Trophoblast cell (in vitro differentiated cells and primary cell): ENCODE data around the gene GASK1A.

Experiments used
- DNase-seq, 2 donors: peaks; one replicate each; pipeline ENCODE4 v3.0.0-alpha.2; 2016
- H2AFZ ChIP-seq: 2 replicates; pipeline ENCODE4 v1.6.1; 2013; ENCODE audit warnings: low read length, moderate library complexity, mild to moderate bottlenecking; ENCODE audit not compliant: insufficient read depth, poor library complexity
- H2AK5ac ChIP-seq: 2 replicates; pipeline ENCODE4 v1.6.1; 2013; ENCODE audit warnings: mild to moderate bottlenecking, low read length
- H2BK120ac ChIP-seq: 2 replicates; pipeline ENCODE4 v1.6.1; 2013; ENCODE audit warnings: low read length, mild to moderate bottlenecking, moderate library complexity; ENCODE audit not compliant: insufficient read depth, poor library complexity
- H2BK12ac ChIP-seq: 2 replicates; pipeline ENCODE4 v1.6.1; 2013; ENCODE audit warnings: mild to moderate bottlenecking, low read length, moderate library complexity
- H2BK5ac ChIP-seq: 2 replicates; pipeline ENCODE4 v1.6.1; 2013; ENCODE audit warnings: low read length, low read depth, moderate library complexity, mild to moderate bottlenecking; ENCODE audit not compliant: poor library complexity
- H3K14ac ChIP-seq: 2 replicates; pipeline ENCODE4 v1.6.1; 2013; ENCODE audit warnings: mild to moderate bottlenecking, low read length
- H3K18ac ChIP-seq: 2 replicates; pipeline ENCODE4 v1.6.1; 2013; ENCODE audit warnings: mild to moderate bottlenecking, low read length
- H3K23ac ChIP-seq: 2 replicates; pipeline ENCODE4 v1.6.1; 2013; ENCODE audit warnings: low read length
- H3K27ac ChIP-seq: 2 replicates; pipeline ENCODE4 v1.5.1; 2013; ENCODE audit warnings: low read depth, mild to moderate bottlenecking, inconsistent platforms, low read length, moderate library complexity
- H3K27me3 ChIP-seq: 2 replicates; pipeline ENCODE4 v1.6.1; 2013; ENCODE audit warnings: inconsistent platforms, mild to moderate bottlenecking, low read length, moderate library complexity; ENCODE audit not compliant: insufficient read depth
- H3K36me3 ChIP-seq, 2 experiments: 1 replicate in 1 of 2; 2 replicates in 1 of 2; pipeline ENCODE4 v1.6.1; 2013; ENCODE audit warnings: low read length in 2 of 2, mild to moderate bottlenecking in 2 of 2, moderate library complexity in 1 of 2; ENCODE audit not compliant: insufficient read depth in 2 of 2, control insufficient read depth in 1 of 2
- H3K4ac ChIP-seq: 2 replicates; pipeline ENCODE4 v1.6.1; 2013; ENCODE audit warnings: low read depth, mild to moderate bottlenecking, low read length, moderate library complexity
- H3K4me1 ChIP-seq, 2 experiments: 1 replicate in 1 of 2; 2 replicates in 1 of 2; pipeline ENCODE4 v1.6.1; 2013; ENCODE audit warnings: low read length in 2 of 2, mild to moderate bottlenecking in 2 of 2, moderate library complexity in 1 of 2; ENCODE audit not compliant: insufficient read depth in 2 of 2, control insufficient read depth in 1 of 2
- H3K4me2 ChIP-seq: 2 replicates; pipeline ENCODE4 v1.6.1; 2013; ENCODE audit warnings: inconsistent platforms, mild to moderate bottlenecking, low read length, moderate library complexity
- H3K4me3 ChIP-seq: 2 replicates; pipeline ENCODE4 v1.5.1; 2013; ENCODE audit warnings: mild to moderate bottlenecking, low read depth, low read length, inconsistent platforms
- H3K79me1 ChIP-seq: one replicate; pipeline ENCODE4 v1.6.1; 2013; ENCODE audit warnings: low read length
- H3K79me2 ChIP-seq: 2 replicates; pipeline ENCODE4 v1.6.1; 2013; ENCODE audit warnings: low read length, mild to moderate bottlenecking; ENCODE audit not compliant: control insufficient read depth, insufficient read depth, poor library complexity
- H3K9ac ChIP-seq: 2 replicates; pipeline ENCODE4 v1.6.1; 2013; ENCODE audit warnings: mild to moderate bottlenecking, low read length
- H3K9me3 ChIP-seq: 2 replicates; pipeline ENCODE4 v1.6.1; 2013; ENCODE audit warnings: low read depth, mild to moderate bottlenecking, control low read depth, inconsistent platforms, low read length; ENCODE audit not compliant: insufficient read depth
- H4K12ac ChIP-seq: 2 replicates; pipeline ENCODE4 v1.6.1; 2013; ENCODE audit warnings: low read depth, mild to moderate bottlenecking, low read length, moderate library complexity
- H4K8ac ChIP-seq: 2 replicates; pipeline ENCODE4 v1.6.1; 2013; ENCODE audit warnings: low read depth, mild to moderate bottlenecking, low read length, moderate library complexity
- H4K91ac ChIP-seq: one replicate; pipeline ENCODE4 v1.6.1; 2013; ENCODE audit warnings: low read depth, mild to moderate bottlenecking, low read length, moderate library complexity
- WGBS: extraction: QIAGEN DNeasy Blood & Tissue Kit; methylation state at CpG from one replicate; pipeline ENCODE4 v1.1.7; 2013; ENCODE audit warnings: missing lambda C conversion rate; ENCODE audit not compliant: insufficient read length, insufficient coverage; ENCODE audit errors: extremely low coverage; 5-methylcytosine and 5-hydroxymethylcytosine counted together

GASK1A gene

DNA sequence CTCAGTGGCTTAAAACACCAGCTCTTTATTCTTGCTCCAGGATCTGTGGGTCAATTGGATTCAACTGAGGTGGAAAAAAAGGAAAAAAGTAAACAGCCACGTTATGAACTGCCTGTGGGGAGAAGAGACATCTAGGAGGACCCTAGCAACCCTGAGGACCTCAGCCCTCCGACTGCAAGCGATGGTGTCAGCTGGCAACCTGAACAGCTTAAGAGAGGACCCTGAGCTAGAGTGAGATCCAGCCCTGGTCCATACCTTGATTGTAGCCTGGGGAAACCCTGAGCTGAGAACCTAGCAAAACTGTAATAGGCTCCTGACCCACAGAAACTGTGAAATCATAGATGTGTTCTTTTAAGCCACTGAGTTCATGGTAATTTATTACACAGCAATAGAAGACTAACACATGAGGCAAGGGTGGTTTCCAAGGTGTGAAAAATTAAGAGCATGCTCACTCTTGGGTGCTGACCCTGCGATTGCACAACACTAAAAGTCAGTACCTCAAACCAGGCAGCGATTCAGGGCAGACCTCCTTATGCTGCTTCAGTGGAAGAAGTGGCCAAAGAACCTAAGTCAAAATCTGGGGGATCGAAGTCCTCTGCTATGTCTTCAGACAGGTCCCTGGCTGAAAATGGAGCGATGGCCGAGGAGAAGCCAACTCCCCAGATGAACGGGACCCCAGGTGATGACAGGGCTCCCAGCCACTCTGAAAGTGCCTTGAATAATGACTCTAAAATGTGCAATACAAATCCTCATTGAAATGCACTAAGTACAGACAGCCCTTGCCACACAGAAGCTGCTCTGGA lies 57.7 kb downstream of the GASK1A start:
- no peak for DNase-seq
- H3K18ac ChIP-seq = no peak overlapping the region
- no peak overlapping the region for H3K4ac ChIP-seq
- H3K9ac ChIP-seq = no peak overlapping the region
- H3K14ac ChIP-seq = no peak overlapping the region
- no peak overlapping the region for H2BK12ac ChIP-seq
- no peak overlapping the region for H2AK5ac ChIP-seq
- H3K27ac ChIP-seq = no peak overlapping the region
- no peaks in the 10 kb centered on the region for H3K36me3 ChIP-seq
- no peaks in the 10 kb centered on the region for H3K79me1 ChIP-seq
- no peak overlapping the region for H3K4me2 ChIP-seq
- no peak overlapping the region for H2BK5ac ChIP-seq
- no peak overlapping the region for H4K12ac ChIP-seq
- H3K23ac ChIP-seq = no peak overlapping the region
- H2BK120ac ChIP-seq = no peak overlapping the region
- no peaks in the 10 kb centered on the region for H3K27me3 ChIP-seq
- H3K4me3 ChIP-seq = no peak overlapping the region
- peaks cover 3% of the 10 kb centered on the region for H3K9me3 ChIP-seq
- H4K91ac ChIP-seq = no peak overlapping the region
- WGBS = no CpG with 5 or more reads among the region's 9 CpGs
- no peak overlapping the region for H2AFZ ChIP-seq
- no peak overlapping the region for H4K8ac ChIP-seq
- H3K4me1 ChIP-seq = no peaks in the 10 kb centered on the region
- no peaks in the 10 kb centered on the region for H3K79me2 ChIP-seq

DNA sequence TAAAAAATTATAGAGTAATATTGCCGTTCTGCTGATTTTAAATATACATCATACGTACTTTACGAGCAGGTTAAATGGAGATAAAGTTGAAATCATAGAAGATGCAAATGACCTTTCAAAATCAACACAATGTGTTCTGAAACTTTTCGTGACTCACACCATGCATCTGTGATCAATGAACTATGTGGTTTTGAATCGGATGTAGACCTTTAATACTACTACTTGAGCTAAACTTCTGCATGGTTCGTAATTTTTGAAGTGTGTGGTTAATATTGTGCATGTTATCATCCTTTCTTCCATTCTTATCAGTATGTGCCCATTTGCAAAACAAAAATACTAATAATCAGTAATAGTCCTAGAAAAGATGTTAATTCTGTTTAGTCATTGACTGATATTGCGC lies 58.9 kb downstream of the GASK1A start:
- H3K4ac ChIP-seq = no peak overlapping the region
- H3K14ac ChIP-seq = no peak overlapping the region
- no peak overlapping the region for H4K8ac ChIP-seq
- H3K23ac ChIP-seq = no peak overlapping the region
- no peak overlapping the region for H2BK12ac ChIP-seq
- no peak overlapping the region for H3K18ac ChIP-seq
- no peaks in the 10 kb centered on the region for H3K79me1 ChIP-seq
- no peak overlapping the region for H2AK5ac ChIP-seq
- no peaks in the 10 kb centered on the region for H3K36me3 ChIP-seq
- no peak overlapping the region for H3K9ac ChIP-seq
- H2AFZ ChIP-seq = no peak overlapping the region
- H3K79me2 ChIP-seq = no peaks in the 10 kb centered on the region
- H3K4me3 ChIP-seq = no peak overlapping the region
- WGBS = no CpG with 5 or more reads among the region's 7 CpGs
- no peak overlapping the region for H2BK120ac ChIP-seq
- no peak overlapping the region for H4K91ac ChIP-seq
- H3K4me2 ChIP-seq = no peak overlapping the region
- H3K27me3 ChIP-seq = no peaks in the 10 kb centered on the region
- H4K12ac ChIP-seq = no peak overlapping the region
- peaks cover 5% of the 10 kb centered on the region for H3K9me3 ChIP-seq
- no peak overlapping the region for H3K27ac ChIP-seq
- no peak overlapping the region for H2BK5ac ChIP-seq
- no peak for DNase-seq
- H3K4me1 ChIP-seq = no peaks in the 10 kb centered on the region

DNA sequence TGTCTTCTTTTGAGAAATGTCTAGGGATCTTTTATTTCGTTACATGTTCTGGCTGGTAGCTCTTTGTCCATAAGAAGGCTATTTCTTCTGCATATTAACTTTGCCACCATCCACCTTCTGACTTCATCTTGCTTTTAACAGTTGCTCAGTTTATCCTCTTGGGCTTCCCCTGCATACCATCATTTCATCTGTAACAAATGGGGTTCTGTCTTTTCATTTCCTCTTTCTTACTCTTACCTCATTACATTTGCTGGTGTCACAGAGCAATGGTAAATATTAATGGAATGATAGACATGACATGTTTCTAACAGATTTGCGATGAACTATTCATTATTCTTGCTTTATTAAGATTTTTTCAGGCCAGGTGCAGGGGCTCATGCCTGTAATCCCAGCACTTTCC lies 62.4 kb downstream of the GASK1A start:
- Histone ChIP-seq H3K23ac (no peak overlapping the region), H3K9me3 (peaks cover 14% of the 10 kb centered on the region), H3K4me1 (no peaks in the 10 kb centered on the region), H2BK120ac (no peak overlapping the region), H3K36me3 (no peaks in the 10 kb centered on the region), H3K4me2 (no peak overlapping the region), H3K14ac (no peak overlapping the region), H3K79me1 (no peaks in the 10 kb centered on the region), H3K4ac (no peak overlapping the region), H3K79me2 (no peaks in the 10 kb centered on the region), H3K27me3 (no peaks in the 10 kb centered on the region), H4K91ac (no peak overlapping the region), H3K9ac (no peak overlapping the region), H4K8ac (no peak overlapping the region), H3K27ac (no peak overlapping the region), H2BK5ac (no peak overlapping the region), H4K12ac (no peak overlapping the region), H2BK12ac (no peak overlapping the region), H2AK5ac (no peak overlapping the region), H2AFZ (no peak overlapping the region), H3K4me3 (no peak overlapping the region), H3K18ac (no peak overlapping the region)
- no CpG with 5 or more reads among the region's 2 CpGs for WGBS
- no peak for DNase-seq

DNA sequence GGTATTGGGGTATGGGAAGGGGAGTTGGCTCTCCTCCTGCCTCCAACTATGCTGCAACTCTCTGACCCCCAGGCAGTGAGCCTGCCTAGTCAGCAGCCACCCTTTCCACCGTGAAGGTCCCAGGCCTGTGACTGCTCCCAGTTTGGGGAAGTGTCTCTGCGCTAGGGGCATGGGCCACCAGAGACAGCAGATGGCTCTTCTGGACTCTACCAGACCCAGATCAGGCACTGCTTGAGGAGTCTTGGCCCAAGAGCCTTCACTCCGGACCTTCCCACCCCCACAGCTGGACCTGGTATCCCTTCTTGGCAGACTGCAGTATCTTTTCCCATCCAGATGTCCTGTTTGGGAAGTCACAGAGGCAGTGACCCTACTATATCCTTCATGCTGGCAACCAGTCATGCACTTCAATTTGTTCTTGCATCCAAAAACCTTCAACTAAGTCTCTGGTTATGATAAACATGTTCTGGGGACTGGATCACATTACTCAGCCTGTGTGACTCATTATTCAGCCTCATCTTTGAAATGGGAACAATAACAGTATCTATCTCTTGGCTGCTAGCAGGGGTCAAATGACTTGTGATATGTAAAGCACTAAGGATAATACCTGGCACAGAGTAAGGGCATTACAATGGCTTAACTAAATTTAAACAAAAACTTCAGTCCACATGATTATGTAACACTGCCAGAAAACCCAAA lies 64.1 kb downstream of the GASK1A start:
- Histone ChIP-seq H2BK120ac (no peak overlapping the region), H3K9ac (no peak overlapping the region), H2AK5ac (no peak overlapping the region), H3K4ac (no peak overlapping the region), H4K8ac (no peak overlapping the region), H3K36me3 (no peaks in the 10 kb centered on the region), H3K27ac (no peak overlapping the region), H3K4me3 (no peak overlapping the region), H2AFZ (no peak overlapping the region), H3K79me2 (no peaks in the 10 kb centered on the region), H2BK12ac (no peak overlapping the region), H3K4me2 (no peak overlapping the region), H3K9me3 (peaks cover 19% of the 10 kb centered on the region), H3K79me1 (no peaks in the 10 kb centered on the region), H2BK5ac (no peak overlapping the region), H3K14ac (no peak overlapping the region), H3K18ac (no peak overlapping the region), H3K27me3 (no peaks in the 10 kb centered on the region), H4K12ac (no peak overlapping the region), H3K4me1 (no peaks in the 10 kb centered on the region), H4K91ac (no peak overlapping the region), H3K23ac (no peak overlapping the region)
- WGBS = no CpG with 5 or more reads among the region's 3 CpGs
- no peak for DNase-seq
